SK-N-MC (cell line): ENCODE results near the gene PLXNA4.

Source experiments
- EZH2 ChIP-seq: fragments of 200-600 bp; sonication (generic); IDR thresholded peaks from one replicate; pipeline ENCODE4 v1.6.1; 2017; ENCODE audit warnings: antibody characterized with exemption
- FOXP2 ChIP-seq: optimal IDR thresholded peaks from 2 replicates; pipeline ENCODE3; 2011; ENCODE audit warnings: mild to moderate bottlenecking, moderate library complexity; ENCODE audit not compliant: insufficient read depth; ENCODE audit errors: extremely low read length, control extremely low read depth
- POLR2AphosphoS5 ChIP-seq: IDR thresholded peaks from 2 replicates; pipeline ENCODE4 v1.6.1; 2012; ENCODE audit warnings: mild to moderate bottlenecking, low read depth, low read length, borderline replicate concordance

DNA sequence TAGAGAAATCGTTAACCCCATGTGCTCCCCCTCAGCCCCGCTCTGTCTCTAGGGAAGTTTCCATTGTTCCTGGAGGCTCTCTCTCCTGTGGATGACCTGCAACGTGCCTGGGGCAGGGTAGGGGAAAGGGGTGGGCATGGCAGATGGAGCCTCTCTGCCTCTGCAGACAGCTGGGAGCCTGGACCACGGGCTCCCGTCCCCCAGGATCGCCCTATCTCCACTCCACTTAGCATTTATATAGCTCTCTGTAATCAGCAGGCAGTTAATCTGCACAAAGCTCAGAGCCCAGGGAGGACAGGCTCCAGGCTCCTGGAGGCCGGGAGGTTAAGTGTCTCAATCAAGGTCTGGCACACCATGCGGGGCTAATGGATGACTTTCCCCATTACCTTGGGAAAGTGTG, 369.7 kb downstream of the PLXNA4 start:
- TF ChIP-seq EZH2, result no peak
- no peak for TF ChIP-seq POLR2AphosphoS5
- no peak for TF ChIP-seq FOXP2
